Right atrium auricular region (tissue), 2 donors: Measurements from ENCODE around the gene AP3M1. TPM values are rescaled to one million over a fixed set of nuclear protein-coding genes. Genes with fewer than 3 reads are reported as not detected.
A peak's percentile ranks its signal among the peaks of the same experiment; 100 is the strongest.
"Not testable (repeated sequence)": the region's sequence is repeated elsewhere in the genome, so short reads cannot be mapped to it uniquely, and the experiment has no call there.

Experiments
- DNase-seq: peaks from one replicate; pipeline ENCODE4 v3.0.0-alpha.2; 2019; ENCODE audit warnings: low spot score
- H3K27ac ChIP-seq, 2 donors: fragments of 200-600 bp; sonication (generic); 1 replicate in 1 of 2; 2 replicates in 1 of 2; pipeline ENCODE4 v1.5.1; 2016 to 2019
- H3K27me3 ChIP-seq, 2 donors: fragments of 200-600 bp; sonication (generic); one replicate each; pipeline versions ENCODE4 v1.5.1 to v1.6.0; 2017 to 2019
- H3K36me3 ChIP-seq: fragments of 200-600 bp; sonication (generic); one replicate; pipeline ENCODE4 v1.5.1; 2016
- H3K4me1 ChIP-seq, 2 donors: fragments of 200-600 bp; sonication (generic); one replicate each; pipeline versions ENCODE4 v1.5.1 to v1.6.0; 2017 to 2019
- H3K4me3 ChIP-seq, 2 donors: fragments of 200-600 bp; sonication (generic); 1 replicate in 1 of 2; 2 replicates in 1 of 2; pipeline ENCODE4 v1.5.1; 2017 to 2019; ENCODE audit warnings: mild to moderate bottlenecking in 1 of 2, moderate library complexity in 1 of 2
- H3K9me3 ChIP-seq, 2 donors: fragments of 200-600 bp; sonication (generic); one replicate each; pipeline ENCODE4 v1.5.1; 2019
- total RNA-seq, 2 donors: library from RNA; depleted of rRNA; stranded (reverse); fragments of >200 nt; gene quantifications; one replicate each; pipeline ENCODE4 v1.1.0, GENCODE V29; 2016
- TF ChIP-seq, protein P1 (sequence below), 2 donors: fragments of 200-600 bp; sonication (generic); IDR thresholded peaks; one replicate each; pipeline ENCODE4 v1.5.1; 2019; ENCODE audit warnings: antibody characterized with exemption in 2 of 2

The AP3M1 gene
- total RNA-seq, 2 donors from 2014 or later: 20.2 to 27.6 TPM

DNA sequence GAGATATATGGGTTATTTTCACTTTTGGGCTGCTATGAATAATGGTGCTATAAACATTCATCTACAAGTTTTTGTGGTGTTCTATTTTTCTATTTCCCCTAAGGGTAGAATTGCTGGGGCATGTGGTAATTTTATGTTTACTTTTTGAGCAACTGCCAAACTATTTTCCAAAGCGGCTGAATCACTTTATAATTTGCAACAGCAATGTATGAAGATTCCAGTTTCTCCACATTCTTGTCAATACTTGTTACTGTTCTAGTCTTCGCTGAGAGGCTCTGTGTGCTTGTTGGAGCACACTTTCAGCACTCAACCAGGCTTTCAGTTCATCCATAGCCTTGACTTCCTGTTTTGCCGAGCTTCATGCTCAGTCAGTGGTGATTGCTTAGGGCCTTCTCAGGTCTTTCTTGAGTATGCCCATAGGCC is 39.4 kb upstream of the AP3M1 start:
- TF ChIP-seq, protein P1, sequence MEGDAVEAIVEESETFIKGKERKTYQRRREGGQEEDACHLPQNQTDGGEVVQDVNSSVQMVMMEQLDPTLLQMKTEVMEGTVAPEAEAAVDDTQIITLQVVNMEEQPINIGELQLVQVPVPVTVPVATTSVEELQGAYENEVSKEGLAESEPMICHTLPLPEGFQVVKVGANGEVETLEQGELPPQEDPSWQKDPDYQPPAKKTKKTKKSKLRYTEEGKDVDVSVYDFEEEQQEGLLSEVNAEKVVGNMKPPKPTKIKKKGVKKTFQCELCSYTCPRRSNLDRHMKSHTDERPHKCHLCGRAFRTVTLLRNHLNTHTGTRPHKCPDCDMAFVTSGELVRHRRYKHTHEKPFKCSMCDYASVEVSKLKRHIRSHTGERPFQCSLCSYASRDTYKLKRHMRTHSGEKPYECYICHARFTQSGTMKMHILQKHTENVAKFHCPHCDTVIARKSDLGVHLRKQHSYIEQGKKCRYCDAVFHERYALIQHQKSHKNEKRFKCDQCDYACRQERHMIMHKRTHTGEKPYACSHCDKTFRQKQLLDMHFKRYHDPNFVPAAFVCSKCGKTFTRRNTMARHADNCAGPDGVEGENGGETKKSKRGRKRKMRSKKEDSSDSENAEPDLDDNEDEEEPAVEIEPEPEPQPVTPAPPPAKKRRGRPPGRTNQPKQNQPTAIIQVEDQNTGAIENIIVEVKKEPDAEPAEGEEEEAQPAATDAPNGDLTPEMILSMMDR (IDR thresholded peaks at IDR 0.05): no peak
- Histone ChIP-seq H3K4me3 (no peak overlapping the region), H3K9me3 (no peaks in the 10 kb centered on the region), H3K27ac (peak overlapping the region; percentile 20 to 40), H3K4me1 (peaks cover 0 to 7% of the 10 kb centered on the region in 2 donors), H3K27me3 (no peaks in the 10 kb centered on the region), H3K36me3 (no peaks in the 10 kb centered on the region)
- DNase-seq: no peak

DNA sequence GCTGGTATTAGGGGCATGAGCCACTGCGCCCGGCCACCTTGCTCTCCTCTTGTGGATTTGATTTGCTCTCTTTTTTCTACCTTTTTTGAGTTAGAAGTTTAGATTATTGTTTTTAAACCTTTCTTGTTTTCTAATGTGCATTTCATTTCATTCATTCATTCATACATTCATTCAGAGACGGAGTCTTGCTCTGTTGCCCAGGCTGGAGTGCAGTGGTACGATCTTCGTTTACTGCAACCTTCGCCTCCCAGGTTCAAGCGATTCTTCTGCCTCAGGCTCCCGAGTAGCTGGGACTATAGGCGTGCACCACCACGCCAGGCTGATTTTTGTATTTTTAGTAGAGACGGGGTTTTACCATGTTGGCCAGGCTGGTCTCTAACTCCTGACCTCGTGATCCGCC is 38.0 kb upstream of the AP3M1 start:
- H3K27me3 ChIP-seq, H3K4me1 ChIP-seq, H3K4me3 ChIP-seq, H3K9me3 ChIP-seq, H3K27ac ChIP-seq, DNase-seq, H3K36me3 ChIP-seq: not testable (repeated sequence)

DNA sequence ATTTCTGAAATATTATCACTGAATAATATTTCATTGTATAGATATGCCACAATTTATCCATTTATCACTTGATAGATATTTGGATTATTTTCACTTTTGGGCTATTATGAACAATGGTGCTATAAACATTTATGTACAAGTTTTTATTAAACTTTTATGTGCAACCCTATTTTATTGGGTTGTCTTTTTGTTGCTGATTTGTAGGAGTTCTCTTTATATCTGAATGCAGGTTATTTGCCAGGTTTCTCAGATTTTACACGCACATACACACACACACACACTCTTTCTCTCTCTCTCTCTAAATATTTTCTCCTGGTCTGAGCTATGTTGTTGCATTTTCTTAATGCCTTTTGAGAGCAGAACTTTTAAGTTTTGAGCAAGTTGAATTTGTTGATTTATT is 36.6 kb upstream of the AP3M1 start:
- peaks cover 0 to 7% of the 10 kb centered on the region in 2 donors for H3K4me1 ChIP-seq
- no peaks in the 10 kb centered on the region for H3K9me3 ChIP-seq
- H3K4me3 ChIP-seq: no peak overlapping the region
- no peaks in the 10 kb centered on the region for H3K27me3 ChIP-seq
- no peak for DNase-seq
- TF ChIP-seq, protein P1 (IDR thresholded peaks at IDR 0.05): no peak
- H3K27ac ChIP-seq: no peak overlapping the region
- H3K36me3 ChIP-seq: no peaks in the 10 kb centered on the region

DNA sequence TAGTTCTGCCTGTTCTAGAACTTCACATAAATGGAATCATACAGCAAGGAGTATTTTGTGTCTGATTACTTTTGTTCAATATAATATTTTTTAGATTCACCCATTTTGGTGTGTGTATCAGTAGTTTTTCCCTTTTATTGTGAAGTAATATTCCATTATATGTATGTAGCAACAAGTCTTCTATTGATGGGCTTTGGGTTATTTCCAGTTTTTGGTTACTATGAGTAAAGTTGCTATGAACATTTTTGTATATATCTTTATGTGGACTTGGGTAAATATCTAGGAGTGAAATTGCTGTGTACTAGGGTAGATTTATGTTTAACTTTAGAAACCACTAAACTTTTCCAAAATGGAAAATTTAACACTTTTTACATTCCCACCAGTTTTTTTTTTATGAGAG is 36.0 kb upstream of the AP3M1 start:
- Histone ChIP-seq H3K27ac (no peak overlapping the region), H3K9me3 (no peaks in the 10 kb centered on the region), H3K36me3 (no peaks in the 10 kb centered on the region), H3K4me1 (peaks cover 0 to 7% of the 10 kb centered on the region in 2 donors), H3K27me3 (no peaks in the 10 kb centered on the region), H3K4me3 (no peak overlapping the region)
- no peak for DNase-seq
- TF ChIP-seq, protein P1 (IDR thresholded peaks at IDR 0.05): no peak

DNA sequence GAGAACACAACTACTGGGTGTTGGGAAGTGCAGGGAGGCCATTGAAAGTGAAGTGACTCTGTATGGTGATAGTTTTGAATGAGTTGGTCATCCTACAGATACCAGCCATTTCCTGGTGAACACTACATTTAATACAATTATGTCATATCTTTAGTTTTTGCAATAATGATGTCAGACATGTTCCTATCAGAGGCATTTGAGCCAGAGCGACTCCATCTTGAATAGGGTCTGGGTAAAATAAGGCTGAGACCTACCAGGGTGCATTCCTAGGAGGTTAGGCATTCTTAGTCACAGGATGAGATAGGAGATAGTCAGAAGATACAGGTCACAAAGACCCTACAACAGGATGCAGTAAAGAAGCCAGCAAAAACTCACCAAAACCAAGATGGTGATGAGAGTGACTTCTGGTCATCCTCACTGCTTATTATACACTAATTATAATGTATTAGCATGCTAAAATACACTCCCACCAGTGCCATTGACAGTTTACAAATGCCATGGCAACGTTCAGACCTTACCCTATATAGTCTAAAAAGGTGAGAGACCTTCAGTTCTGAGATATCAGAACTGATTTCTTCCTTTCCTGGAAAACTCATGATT is 28.6 kb upstream of the AP3M1 start:
- TF ChIP-seq, protein P1 (IDR thresholded peaks at IDR 0.05): no peak
- no peaks in the 10 kb centered on the region for H3K27me3 ChIP-seq
- H3K4me1 ChIP-seq: peaks cover 0 to 18% of the 10 kb centered on the region in 2 donors
- no peaks in the 10 kb centered on the region for H3K9me3 ChIP-seq
- H3K4me3 ChIP-seq: no peak overlapping the region
- H3K36me3 ChIP-seq: no peaks in the 10 kb centered on the region
- no peak for DNase-seq
- no peak overlapping the region for H3K27ac ChIP-seq

DNA sequence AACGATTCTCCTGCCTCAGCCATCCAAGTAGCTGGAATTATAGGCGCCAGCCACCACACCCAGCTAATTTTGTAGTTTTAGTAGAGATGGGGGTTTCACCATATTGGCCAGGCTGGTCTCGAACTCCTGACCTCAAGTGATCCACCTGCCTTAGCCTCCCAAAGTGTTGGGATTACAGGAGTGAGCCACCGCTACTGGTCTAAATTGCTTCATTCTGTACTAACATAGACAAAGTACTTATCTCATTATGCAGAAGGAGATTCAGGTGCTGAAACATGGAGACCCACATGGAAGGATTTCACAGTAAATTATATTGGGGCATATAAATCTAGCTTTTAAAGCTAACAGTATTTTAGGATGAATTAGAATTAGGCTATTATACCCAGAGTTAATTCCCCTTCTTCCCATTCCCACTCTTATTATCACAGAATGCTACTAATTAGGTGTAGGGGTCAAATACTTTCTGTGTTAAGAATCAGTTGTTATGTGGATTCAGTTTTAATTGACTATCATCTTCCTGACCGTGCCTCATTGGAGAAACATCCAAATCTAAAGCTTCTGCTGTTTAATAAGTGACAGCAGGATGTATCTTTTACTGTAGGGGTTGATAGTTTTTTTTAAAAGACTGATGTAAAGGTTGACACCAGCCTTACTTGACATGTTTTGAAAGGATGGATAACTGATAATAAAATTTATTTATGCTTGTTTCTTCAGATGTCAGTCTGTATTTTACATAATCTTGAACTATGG is 27.6 kb upstream of the AP3M1 start:
- H3K4me1 ChIP-seq: peaks cover 0 to 18% of the 10 kb centered on the region in 2 donors
- H3K4me3 ChIP-seq: no peak overlapping the region
- no peak overlapping the region for H3K27ac ChIP-seq
- no peaks in the 10 kb centered on the region for H3K36me3 ChIP-seq
- TF ChIP-seq, protein P1 (IDR thresholded peaks at IDR 0.05): no peak
- no peaks in the 10 kb centered on the region for H3K27me3 ChIP-seq
- no peak for DNase-seq
- H3K9me3 ChIP-seq: no peaks in the 10 kb centered on the region
